ENCODE data around the gene RPS19BP1. TPM values are rescaled to one million over a fixed set of nuclear protein-coding genes. Genes with fewer than 3 reads are reported as not detected.

The RPS19BP1 gene, protein sequence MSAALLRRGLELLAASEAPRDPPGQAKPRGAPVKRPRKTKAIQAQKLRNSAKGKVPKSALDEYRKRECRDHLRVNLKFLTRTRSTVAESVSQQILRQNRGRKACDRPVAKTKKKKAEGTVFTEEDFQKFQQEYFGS
- total RNA-seq (100 to 1,000 TPM; 156 to 158 TPM), polyA plus RNA-seq (ENCODE audit: insufficient read depth, low read depth, low replicate concordance) (97.7 TPM)
- long read RNA-seq, donor 1, transcript RPS19BP1-201 (4 exons, 927 nt): major isoform, 40 of 50 reads
- long read RNA-seq, donor 1, transcript RPS19BP1-203 (3 exons, 852 nt): minor isoform, 6 of 50 reads
- long read RNA-seq, donor 1, partial matches to known transcripts: 0 of 50 reads
- long read RNA-seq, donor 1, other reads (novel, unspliced or antisense): 0 of 50 reads
- long read RNA-seq, donor 2, transcript RPS19BP1-201 (4 exons, 927 nt): major isoform, 26 of 48 reads
- long read RNA-seq, donor 2, partial matches to known transcripts: 19 of 48 reads
- long read RNA-seq, donor 2, other reads (novel, unspliced or antisense): 0 of 48 reads

DNA sequence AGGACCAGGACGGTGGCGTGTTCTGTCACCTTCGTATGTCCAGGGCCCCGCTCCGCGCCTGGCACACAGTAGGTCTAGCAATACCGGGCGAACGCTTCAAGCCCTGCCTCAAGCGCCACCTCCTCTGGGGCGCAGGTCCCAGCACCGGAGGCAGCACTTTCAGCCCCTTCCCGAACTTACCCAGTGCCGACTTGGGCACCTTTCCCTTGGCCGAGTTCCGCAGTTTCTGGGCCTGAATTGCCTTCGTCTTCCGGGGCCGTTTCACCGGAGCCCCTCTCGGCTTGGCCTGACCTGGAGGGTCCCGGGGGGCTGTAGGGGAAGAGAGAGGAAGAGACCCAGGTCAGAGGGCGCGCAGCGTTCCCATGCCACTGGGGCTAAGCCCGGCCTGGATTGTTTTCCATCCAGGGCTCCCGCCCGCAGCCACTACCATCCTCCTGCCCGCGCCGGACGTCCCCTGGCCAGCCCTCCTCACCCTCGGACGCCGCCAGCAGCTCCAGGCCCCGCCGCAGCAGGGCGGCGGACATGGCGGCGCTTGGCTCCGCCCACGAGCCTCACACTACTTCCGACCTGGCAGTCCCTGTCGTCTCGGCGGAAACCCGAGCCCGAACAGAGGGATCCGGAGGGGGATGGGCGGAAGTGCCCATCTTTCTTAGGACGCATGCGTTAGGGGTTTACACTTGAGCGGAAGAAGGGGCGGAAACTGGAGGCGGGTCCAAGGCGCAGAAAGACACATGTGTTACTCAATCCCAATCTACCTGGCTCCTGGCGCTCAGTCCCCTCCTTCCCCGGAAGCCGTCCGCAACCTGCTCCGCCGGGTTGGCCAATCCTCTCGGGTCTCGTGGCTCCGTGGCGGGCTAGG, at the start of gene RPS19BP1:
TSS of gene RPS19BP1 (minus strand) at position 534 of the 859 bp plus-strand sequence. CDS start at position 524, 10 bp downstream.
- peak; percentile 100 for DNase-seq
- peak; percentile 70 for TF ChIP-seq POLR2A (IDR thresholded peaks at IDR 0.05)
- TF ChIP-seq, protein P1, sequence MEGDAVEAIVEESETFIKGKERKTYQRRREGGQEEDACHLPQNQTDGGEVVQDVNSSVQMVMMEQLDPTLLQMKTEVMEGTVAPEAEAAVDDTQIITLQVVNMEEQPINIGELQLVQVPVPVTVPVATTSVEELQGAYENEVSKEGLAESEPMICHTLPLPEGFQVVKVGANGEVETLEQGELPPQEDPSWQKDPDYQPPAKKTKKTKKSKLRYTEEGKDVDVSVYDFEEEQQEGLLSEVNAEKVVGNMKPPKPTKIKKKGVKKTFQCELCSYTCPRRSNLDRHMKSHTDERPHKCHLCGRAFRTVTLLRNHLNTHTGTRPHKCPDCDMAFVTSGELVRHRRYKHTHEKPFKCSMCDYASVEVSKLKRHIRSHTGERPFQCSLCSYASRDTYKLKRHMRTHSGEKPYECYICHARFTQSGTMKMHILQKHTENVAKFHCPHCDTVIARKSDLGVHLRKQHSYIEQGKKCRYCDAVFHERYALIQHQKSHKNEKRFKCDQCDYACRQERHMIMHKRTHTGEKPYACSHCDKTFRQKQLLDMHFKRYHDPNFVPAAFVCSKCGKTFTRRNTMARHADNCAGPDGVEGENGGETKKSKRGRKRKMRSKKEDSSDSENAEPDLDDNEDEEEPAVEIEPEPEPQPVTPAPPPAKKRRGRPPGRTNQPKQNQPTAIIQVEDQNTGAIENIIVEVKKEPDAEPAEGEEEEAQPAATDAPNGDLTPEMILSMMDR (IDR thresholded peaks at IDR 0.05): no peak
- intact Hi-C loops (cut with DNase I; ENCODE audit: low total_unique reads): no loop called here
- H3K4me3 ChIP-seq: peak within 1 kb of the TSS; percentile 80 to 91
- H3K27me3 ChIP-seq: no peaks in the 10 kb centered on the region
- peak within 1 kb of the TSS; percentile 81 to 91 for H3K27ac ChIP-seq
- 0 to 1% methylated on average over 26 to 67 of the region's 67 CpGs for WGBS, 2 donors
- no peaks in the 10 kb centered on the region for H3K36me3 ChIP-seq (ENCODE audit: low read depth, missing control alignments)
- H3K4me1 ChIP-seq: peaks cover 36% of the 10 kb centered on the region
- no peaks in the 10 kb centered on the region for H3K9me3 ChIP-seq

DNA sequence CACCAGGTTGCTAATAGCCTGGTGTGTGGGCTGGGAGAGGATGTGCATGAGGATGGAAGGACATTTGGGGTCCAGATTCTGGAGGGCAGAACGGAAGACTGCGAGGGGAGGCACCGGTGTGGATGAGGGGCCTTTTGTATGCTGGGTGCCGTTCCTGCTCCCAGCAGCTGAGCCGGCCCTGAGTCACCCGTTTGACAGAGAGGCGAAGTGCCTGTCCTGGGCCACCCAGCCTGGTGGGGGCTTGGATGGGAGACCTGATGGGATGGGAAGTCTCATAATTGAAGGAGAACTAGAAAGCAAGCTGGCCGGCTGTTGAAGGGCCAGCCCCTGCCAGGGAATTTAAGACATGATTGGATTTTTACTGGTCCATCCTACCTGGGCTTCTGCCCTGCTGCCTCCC, 48.8 kb upstream of the RPS19BP1 start:
- TF ChIP-seq, protein P1 (IDR thresholded peaks at IDR 0.05): no peak
- no peak for TF ChIP-seq POLR2A (IDR thresholded peaks at IDR 0.05)
- Histone ChIP-seq H3K27ac (no peak overlapping the region), H3K4me1 (no peaks in the 10 kb centered on the region), H3K4me3 (no peak overlapping the region), H3K9me3 (no peaks in the 10 kb centered on the region), H3K27me3 (no peaks in the 10 kb centered on the region), H3K36me3 (ENCODE audit: low read depth, missing control alignments) (no peaks in the 10 kb centered on the region)
- no peak for DNase-seq
- intact Hi-C loops (cut with DNase I; ENCODE audit: low total_unique reads): no loop called here
- 90 to 100% methylated on average over 6 to 8 of the region's 8 CpGs for WGBS, 2 donors

DNA sequence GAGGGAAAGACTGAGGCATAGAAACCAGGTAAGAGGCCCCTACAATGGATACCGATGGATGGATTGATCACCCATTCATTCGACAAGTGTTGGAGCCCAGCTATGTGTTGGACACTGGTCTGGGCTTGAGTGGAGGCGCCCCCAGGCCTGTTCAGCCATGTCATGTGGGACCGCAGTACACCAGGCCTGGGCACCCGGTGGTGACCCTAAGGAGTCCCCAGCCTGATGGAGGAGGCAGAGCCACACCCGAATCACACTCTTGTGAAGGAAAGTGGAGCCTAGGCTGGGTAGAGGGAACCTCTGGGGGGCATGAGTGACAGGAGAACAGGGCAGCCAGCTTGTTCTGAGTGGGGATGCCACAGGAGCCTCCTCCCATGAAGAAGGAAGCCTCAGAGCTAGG, 48.2 kb upstream of the RPS19BP1 start:
- no peak for TF ChIP-seq POLR2A (IDR thresholded peaks at IDR 0.05)
- TF ChIP-seq, protein P1 (IDR thresholded peaks at IDR 0.05): no peak
- no peak for DNase-seq
- no peaks in the 10 kb centered on the region for H3K9me3 ChIP-seq
- WGBS, 2 donors: 92 to 99% methylated on average over 6 of the region's 6 CpGs
- H3K4me1 ChIP-seq: no peaks in the 10 kb centered on the region
- no peak overlapping the region for H3K4me3 ChIP-seq
- H3K36me3 ChIP-seq (ENCODE audit: low read depth, missing control alignments): no peaks in the 10 kb centered on the region
- intact Hi-C loops (cut with DNase I; ENCODE audit: low total_unique reads): no loop called here
- H3K27ac ChIP-seq: no peak overlapping the region
- H3K27me3 ChIP-seq: no peaks in the 10 kb centered on the region

DNA sequence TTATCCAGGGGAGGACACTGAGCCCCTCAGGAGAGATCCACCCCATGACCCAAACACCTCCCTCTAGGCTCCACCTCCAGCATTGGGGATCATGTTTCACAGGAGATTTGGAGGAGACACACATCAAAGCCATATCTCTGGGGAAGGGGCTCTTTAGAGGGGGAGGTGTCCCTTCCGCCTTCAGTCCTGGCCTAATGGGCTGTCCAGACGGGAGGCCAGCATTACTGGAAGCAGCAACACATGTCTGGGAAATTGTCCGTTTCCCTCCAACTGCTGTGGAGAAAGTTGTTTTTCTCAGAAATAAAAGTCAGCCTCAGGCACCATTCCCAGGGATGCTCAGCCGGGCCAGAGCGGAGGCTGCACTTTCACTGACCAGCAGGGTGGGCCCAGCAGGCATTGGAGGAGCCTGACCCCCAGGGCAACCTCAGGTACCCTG, 47.5 kb upstream of the RPS19BP1 start:
- intact Hi-C loops (cut with DNase I; ENCODE audit: low total_unique reads): no loop called here

More for the DNA sequence above, 47.5 kb upstream of the RPS19BP1 start:
- no peaks in the 10 kb centered on the region for H3K27me3 ChIP-seq
- H3K4me3 ChIP-seq: no peak overlapping the region
- no peaks in the 10 kb centered on the region for H3K4me1 ChIP-seq
- H3K9me3 ChIP-seq: no peaks in the 10 kb centered on the region
- DNase-seq: no peak
- TF ChIP-seq, protein P1 (IDR thresholded peaks at IDR 0.05): no peak
- no peak for TF ChIP-seq POLR2A (IDR thresholded peaks at IDR 0.05)
- H3K36me3 ChIP-seq (ENCODE audit: low read depth, missing control alignments): no peaks in the 10 kb centered on the region
- no peak overlapping the region for H3K27ac ChIP-seq
- 27 to 67% methylated on average over 5 of the region's 5 CpGs for WGBS, 2 donors
